H1 (cell line): ENCODE data around the gene CNTF. TPM values are rescaled to one million over a fixed set of nuclear protein-coding genes. Genes with fewer than 3 reads are reported as not detected.

Experiments used
- CTCF ChIA-PET: fragments of 300-600 bp; sonication (Branson Sonifier 250); formaldehyde crosslinking; loops from one replicate; lab custom pipeline; 2021; ENCODE audit not compliant: partially characterized antibody; lab: Charles Lee
- POLR2A ChIA-PET: fragments of 300-600 bp; sonication (Branson Sonifier 250); formaldehyde crosslinking; loops from one replicate; lab custom pipeline; 2021; ENCODE audit warnings: inconsistent platforms; ENCODE audit not compliant: partially characterized antibody; lab: Charles Lee
- DNase-seq, 2 experiments: peaks; one replicate each; pipeline versions ENCODE4 v3.0.0 to v3.0.0-alpha.2; 2010 to 2022; ENCODE audit warnings: low spot score in 2 of 2, low read depth in 1 of 2, mixed read lengths in 1 of 2
- FAIRE-seq: peaks from 2 replicates; lab custom pipeline; 2011; peaks lifted over from hg19 to GRCh38; lab: Jason Lieb, UNC
- H2AFZ ChIP-seq: 2 replicates; pipeline ENCODE4 v1.8.1; 2012; ENCODE audit warnings: low read length, inconsistent platforms
- H2AK5ac ChIP-seq: 2 replicates; pipeline ENCODE4 v1.6.1; 2013; ENCODE audit warnings: low read depth, low read length
- H2BK120ac ChIP-seq: replicated peaks from 2 replicates; pipeline ENCODE3; 2013; ENCODE audit warnings: low read depth, low read length, inconsistent platforms
- H2BK12ac ChIP-seq: 2 replicates; pipeline ENCODE4 v1.6.1; 2013; ENCODE audit warnings: low read depth, low read length
- H2BK15ac ChIP-seq: 2 replicates; pipeline ENCODE4 v1.6.1; 2013; ENCODE audit warnings: low read length
- H2BK20ac ChIP-seq: 2 replicates; pipeline ENCODE4 v1.6.1; 2013; ENCODE audit warnings: low read length
- H2BK5ac ChIP-seq: 2 replicates; pipeline ENCODE4 v1.6.1; 2013; ENCODE audit warnings: low read depth, low read length
- H3K14ac ChIP-seq: 2 replicates; pipeline ENCODE4 v1.6.1; 2013; ENCODE audit warnings: inconsistent platforms; ENCODE audit not compliant: insufficient read length
- H3K18ac ChIP-seq: 2 replicates; pipeline ENCODE4 v1.6.1; 2013; ENCODE audit warnings: low read length; ENCODE audit errors: extremely low read depth
- H3K23ac ChIP-seq: 2 replicates; pipeline ENCODE4 v1.6.1; 2013; ENCODE audit warnings: inconsistent platforms; ENCODE audit not compliant: insufficient read length
- H3K23me2 ChIP-seq: 2 replicates; pipeline ENCODE4 v1.6.1; 2013; ENCODE audit warnings: low read depth, low read length
- H3K27ac ChIP-seq: 2 replicates; pipeline ENCODE4 v1.6.1; 2011; ENCODE audit warnings: low read depth, low read length, inconsistent platforms
- H3K27me3 ChIP-seq, 4 experiments: replicated peaks in 1 of 4; 1 replicate in 1 of 4; 2 replicates in 3 of 4; pipeline versions ENCODE4 v1.6.1 to v1.8.1; 2011 to 2013; ENCODE audit warnings: low read length in 3 of 4, mild to moderate bottlenecking in 3 of 4, inconsistent platforms in 2 of 4, mixed read lengths in 2 of 4, moderate library complexity in 1 of 4; ENCODE audit not compliant: control insufficient read depth in 3 of 4, insufficient read depth in 3 of 4; ENCODE audit errors: extremely low read depth in 1 of 4
- H3K36me3 ChIP-seq, 4 experiments: 2 replicates each; pipeline versions ENCODE4 v1.6.1 to v1.8.1; 2011 to 2013; ENCODE audit warnings: mild to moderate bottlenecking in 4 of 4, low read length in 3 of 4, moderate library complexity in 2 of 4, control low read depth in 1 of 4, inconsistent platforms in 1 of 4; ENCODE audit not compliant: insufficient read depth in 4 of 4, control insufficient read depth in 2 of 4
- H3K4ac ChIP-seq: replicated peaks from 2 replicates; pipeline ENCODE3; 2013; ENCODE audit warnings: low read length, low read depth, mixed read lengths, inconsistent platforms; ENCODE audit not compliant: insufficient read length
- H3K4me1 ChIP-seq, 4 experiments: replicated peaks in 1 of 4; 1 replicate in 1 of 4; 2 replicates in 3 of 4; pipeline versions ENCODE4 v1.6.1 to v1.8.1; 2011 to 2013; ENCODE audit warnings: low read length in 3 of 4, inconsistent platforms in 2 of 4, mixed read lengths in 1 of 4; ENCODE audit not compliant: insufficient read depth in 4 of 4, control insufficient read depth in 3 of 4
- H3K4me2 ChIP-seq, 2 experiments: 2 replicates each; pipeline versions ENCODE4 v1.6.1 to v1.8.1; 2011 to 2013; ENCODE audit warnings: low read depth in 2 of 2, low read length in 2 of 2, control low read depth in 1 of 2, inconsistent platforms in 1 of 2, mild to moderate bottlenecking in 1 of 2; ENCODE audit not compliant: insufficient read depth in 1 of 2
- H3K4me3 ChIP-seq, 4 experiments: fragments of 200-600, 300-600 bp in 1 of 4; sonication (generic), shearing (Covaris generic), sonication (Bioruptor Twin) in 1 of 4; 2 replicates each; pipeline versions ENCODE4 v1.5.1 to v1.8.1; 2011 to 2016; ENCODE audit warnings: low read length in 4 of 4, low read depth in 3 of 4, control low read depth in 2 of 4, inconsistent platforms in 2 of 4, mild to moderate bottlenecking in 2 of 4, mixed read lengths in 1 of 4, moderate library complexity in 1 of 4; ENCODE audit not compliant: insufficient read depth in 2 of 4; ENCODE audit errors: extremely low read depth in 1 of 4
- H3K56ac ChIP-seq: replicated peaks from 2 replicates; pipeline ENCODE3; 2013; ENCODE audit warnings: low read depth, mild to moderate bottlenecking, mixed read lengths, low read length, inconsistent platforms; ENCODE audit not compliant: insufficient read length
- H3K79me1 ChIP-seq: 2 replicates; pipeline ENCODE4 v1.6.1; 2013; ENCODE audit warnings: low read depth, low read length, control low read depth
- H3K79me2 ChIP-seq, 2 experiments: 2 replicates each; pipeline versions ENCODE4 v1.6.1 to v1.8.1; 2012 to 2013; ENCODE audit warnings: low read length in 2 of 2, mild to moderate bottlenecking in 2 of 2, inconsistent platforms in 1 of 2; ENCODE audit not compliant: insufficient read depth in 2 of 2, control insufficient read depth in 1 of 2
- H3K9ac ChIP-seq, 4 experiments: replicated peaks in 1 of 4; 1 replicate in 1 of 4; 2 replicates in 3 of 4; pipeline versions ENCODE4 v1.6.1 to v1.8.1; 2011 to 2013; ENCODE audit warnings: low read depth in 3 of 4, low read length in 3 of 4, control low read depth in 2 of 4, mild to moderate bottlenecking in 2 of 4, moderate library complexity in 2 of 4, inconsistent platforms in 1 of 4; ENCODE audit errors: extremely low read depth in 1 of 4
- H3K9me3 ChIP-seq, 2 experiments: 2 replicates each; pipeline versions ENCODE4 v1.6.1 to v1.8.1; 2012 to 2013; ENCODE audit warnings: mild to moderate bottlenecking in 2 of 2, moderate library complexity in 2 of 2, control low read depth in 1 of 2, inconsistent platforms in 1 of 2, low read depth in 1 of 2, low read length in 1 of 2, mixed read lengths in 1 of 2; ENCODE audit not compliant: insufficient read depth in 2 of 2
- H4K20me1 ChIP-seq, 2 experiments: replicated peaks in 1 of 2; 2 replicates each; pipeline versions ENCODE3 to v1.8.1; 2011 to 2013; ENCODE audit warnings: inconsistent platforms in 2 of 2, low read length in 2 of 2, mild to moderate bottlenecking in 1 of 2; ENCODE audit not compliant: insufficient read depth in 2 of 2, control insufficient read depth in 1 of 2
- H4K5ac ChIP-seq: 2 replicates; pipeline ENCODE4 v1.6.1; 2013; ENCODE audit warnings: low read length, low read depth, mixed read lengths, inconsistent platforms; ENCODE audit not compliant: insufficient read length
- H4K8ac ChIP-seq: 2 replicates; pipeline ENCODE4 v1.8.0; 2013; ENCODE audit warnings: mild to moderate bottlenecking, moderate library complexity, low read length, inconsistent platforms; ENCODE audit not compliant: insufficient read depth; ENCODE audit errors: extremely low read depth
- H4K91ac ChIP-seq: replicated peaks from 2 replicates; pipeline ENCODE3; 2013; ENCODE audit warnings: low read length, mixed read lengths, inconsistent platforms; ENCODE audit not compliant: insufficient read length
- CEBPB ChIP-seq: IDR thresholded peaks from 2 replicates; pipeline ENCODE4 v1.6.1; 2012; ENCODE audit warnings: low read depth, low read length
- CHD1 ChIP-seq: IDR thresholded peaks from 2 replicates; pipeline ENCODE4 v1.6.1; 2012; ENCODE audit warnings: low read depth, low read length, improper control_type of control experiment
- EGR1 ChIP-seq: IDR thresholded peaks from 2 replicates; pipeline ENCODE4 v1.6.1; 2011; ENCODE audit warnings: low read depth, low read length, borderline replicate concordance
- EZH2 ChIP-seq: fragments of 200-600 bp; sonication (generic); IDR thresholded peaks from 2 replicates; pipeline ENCODE4 v1.7.1; 2012; ENCODE audit warnings: low read depth, mild to moderate bottlenecking, moderate library complexity, low read length, inconsistent platforms; ENCODE audit not compliant: severe bottlenecking
- HDAC6 ChIP-seq: IDR thresholded peaks from one replicate; pipeline ENCODE4 v1.7.1; 2012; ENCODE audit warnings: low read depth, mild to moderate bottlenecking, inconsistent platforms, low read length, moderate library complexity
- JUN ChIP-seq: IDR thresholded peaks from 2 replicates; pipeline ENCODE4 v1.6.1; 2011; ENCODE audit warnings: low read depth, mild to moderate bottlenecking, improper control_type of control experiment, low read length
- KDM4A ChIP-seq: IDR thresholded peaks from one replicate; pipeline ENCODE4 v1.7.1; 2012; ENCODE audit warnings: low read depth, mild to moderate bottlenecking, moderate library complexity, low read length, inconsistent platforms; ENCODE audit not compliant: severe bottlenecking
- KDM5A ChIP-seq: fragments of 200-600 bp; IDR thresholded peaks from 2 replicates; pipeline ENCODE4 v1.7.1; 2012; ENCODE audit warnings: mild to moderate bottlenecking, low read length, inconsistent platforms, mixed read lengths
- MAFK ChIP-seq: IDR thresholded peaks from 2 replicates; pipeline ENCODE4 v1.6.1; 2012; ENCODE audit warnings: low read depth, mild to moderate bottlenecking, improper control_type of control experiment, low read length
- POU5F1 ChIP-seq: IDR thresholded peaks from 2 replicates; pipeline ENCODE4 v1.6.1; 2011; ENCODE audit warnings: low read depth, mild to moderate bottlenecking, low read length, moderate library complexity
- SIX5 ChIP-seq: IDR thresholded peaks from 2 replicates; pipeline ENCODE4 v1.6.1; 2011; ENCODE audit warnings: mild to moderate bottlenecking, low read depth, low read length
- SP4 ChIP-seq: IDR thresholded peaks from 2 replicates; pipeline ENCODE4 v1.6.1; 2012; ENCODE audit warnings: low read length, inconsistent platforms
- TAF7 ChIP-seq: optimal IDR thresholded peaks from 2 replicates; pipeline ENCODE3; 2011; ENCODE audit warnings: low read depth, mild to moderate bottlenecking, inconsistent platforms, low read length, moderate library complexity, borderline replicate concordance
- TBP ChIP-seq: IDR thresholded peaks from 2 replicates; pipeline ENCODE4 v1.6.1; 2011; ENCODE audit warnings: low read depth, low read length, improper control_type of control experiment
- WGBS, 2 experiments: shearing (Covaris generic) in 1 of 2; methylation state at CpG; one replicate each; pipeline versions ENCODE4 v1.1.6 to v1.1.7; 2013 to 2015; ENCODE audit warnings: low lambda C conversion rate in 2 of 2, mixed read lengths in 2 of 2, inconsistent platforms in 1 of 2, low coverage in 1 of 2, missing lambda C conversion rate in 1 of 2; ENCODE audit not compliant: insufficient replicate concordance in 2 of 2, insufficient coverage in 1 of 2, insufficient read length in 1 of 2; ENCODE audit errors: extremely low coverage in 1 of 2, missing lambda C conversion rate in 1 of 2; 5-methylcytosine and 5-hydroxymethylcytosine counted together
- polyA plus RNA-seq, 7 experiments: library from polyadenylated mRNA; depleted of rRNA in 3 of 7; stranded (reverse) in 5 of 7; unstranded in 2 of 7; fragments of >200 nt in 5 of 7; fragments of 200-250 nt in 2 of 7; gene quantifications; 1 replicate in 5 of 7; 2 replicates in 1 of 7; 4 replicates in 1 of 7; pipeline versions ENCODE4 v1.2.1 to v1.2.3, GENCODE V29; 2011 to 2013; ENCODE audit warnings: missing spikeins in 2 of 7, mixed read lengths in 2 of 7
- total RNA-seq: library from RNA; stranded (reverse); fragmentation: NEBNext Ultra II Directional; extraction: Animal tissue kit (Norgen Biotek cat#: 25700); gene quantifications from 2 replicates; pipeline ENCODE4 v1.2.1, GENCODE V29; 2021

CNTF gene
- total and polyA plus RNA-seq, 2 of the 8 experiments (the other 6 are each of a cell fraction or from before 2014, with no cell fraction given): 0.41 to 1.5 TPM

GRCh38 chr11:58637371-58637770 lies 14.9 kb downstream of the CNTF start:
- H3K4me2 ChIP-seq: no peak overlapping the region
- CTCF ChIA-PET: interaction anchor here (0.7 to 4.8 kb wide), 8 partner anchors 8 to 521 kb away, joined by 3 to 37 read pairs (median 4); no protein-coding TSS in a partner anchor
- no peak for TF ChIP-seq MAFK
- TF ChIP-seq CEBPB: no peak
- TF ChIP-seq POU5F1: no peak
- no peak for TF ChIP-seq SP4
- TF ChIP-seq TBP: no peak
- no peak for TF ChIP-seq CHD1
- TF ChIP-seq TAF7: no peak
- no peak for TF ChIP-seq KDM4A
- no peak for TF ChIP-seq KDM5A
- no peak for TF ChIP-seq EZH2
- no peak for TF ChIP-seq SIX5
- TF ChIP-seq JUN: no peak
- TF ChIP-seq EGR1: no peak
- no peak for TF ChIP-seq HDAC6
- TF ChIP-seq, all 59 proteins: peak for 0

More at GRCh38 chr11:58637371-58637770, 14.9 kb downstream of the CNTF start:
- Histone ChIP-seq H3K4me3 (no peak overlapping the region), H2BK12ac (no peak overlapping the region), H2BK20ac (no peak overlapping the region), H3K23ac (no peak overlapping the region), H2AK5ac (no peak overlapping the region), H4K20me1 (no peaks in the 10 kb centered on the region), H2BK5ac (no peak overlapping the region), H3K79me2 (no peaks in the 10 kb centered on the region), H4K5ac (no peak overlapping the region), H2AFZ (no peak overlapping the region), H3K79me1 (no peaks in the 10 kb centered on the region), H3K4me1 (peaks cover 0 to 4% (median 1%) of the 10 kb centered on the region in 4 experiments; a peak in 2 of 7 replicates), H4K8ac (no peak overlapping the region), H2BK120ac (no peak overlapping the region), H3K27ac (no peak overlapping the region), H3K4ac (no peak overlapping the region), H3K18ac (no peak overlapping the region), H4K91ac (no peak overlapping the region), H3K9ac (no peak overlapping the region), H2BK15ac (no peak overlapping the region), H3K56ac (no peak overlapping the region), H3K9me3 (no peaks in the 10 kb centered on the region), H3K14ac (no peak overlapping the region), H3K23me2 (no peaks in the 10 kb centered on the region), H3K36me3 (no peaks in the 10 kb centered on the region), H3K27me3 (no peaks in the 10 kb centered on the region; a peak in 1 of 7 replicates)
- no peak for FAIRE-seq
- DNase-seq: no peak
- POLR2A ChIA-PET: interaction anchor here (0.6 kb wide), 1 partner anchor 1115 kb away, joined by 3 read pairs; no protein-coding TSS in a partner anchor
- 80% methylated on average over 2 of the region's 2 CpGs; no CpG with 5 or more reads in 1 of the 2 experiments for WGBS, 2 experiments
